Endothelial cell of umbilical vein (primary cell): Measurements from ENCODE around the gene MT1H. TPM values are rescaled to one million over a fixed set of nuclear protein-coding genes. Genes with fewer than 3 reads are reported as not detected.

Source experiments
- BruUV-seq: library from RNA; stranded (reverse); fragments of 400-500 nt; replicated peaks from 2 replicates; lab custom pipeline; 2021; lab: Mats Ljungman, UMichigan
- CTCF ChIA-PET: fragments of 300-600, 350-600 bp; sonication (Branson Sonifier 250); formaldehyde crosslinking; loops from one replicate; lab custom pipeline; 2021; ENCODE audit warnings: antibody characterized with exemption, inconsistent platforms; lab: Charles Lee
- POLR2A ChIA-PET: fragments of 300-600, 350-600 bp; sonication (Branson Sonifier 250); formaldehyde crosslinking; loops from one replicate; lab custom pipeline; 2021; ENCODE audit warnings: antibody characterized with exemption, inconsistent platforms; lab: Charles Lee
- DNase-seq: peaks from one replicate; pipeline ENCODE4 v3.0.0-alpha.2; 2011; ENCODE audit warnings: low read depth, low spot score
- FAIRE-seq: peaks from 2 replicates; lab custom pipeline; 2011; peaks lifted over from hg19 to GRCh38; lab: Jason Lieb, UNC
- H2AFZ ChIP-seq: 2 replicates; pipeline ENCODE4 v1.6.0; 2012; ENCODE audit warnings: low read depth, low read length, control low read depth, inconsistent platforms
- H3K27ac ChIP-seq: 2 replicates; pipeline ENCODE4 v1.5.1; 2011; ENCODE audit warnings: low read depth, mild to moderate bottlenecking, control low read depth, low read length, moderate library complexity; ENCODE audit not compliant: insufficient read depth
- H3K27me3 ChIP-seq, 2 experiments: 2 replicates each; pipeline versions ENCODE4 v1.6.0 to v1.6.1; 2011; ENCODE audit warnings: low read length in 2 of 2, mixed read lengths in 1 of 2; ENCODE audit not compliant: control insufficient read depth in 2 of 2, insufficient read depth in 2 of 2
- H3K36me3 ChIP-seq, 2 experiments: 2 replicates in 1 of 2; 3 replicates in 1 of 2; pipeline ENCODE4 v1.5.1; 2011; ENCODE audit warnings: low read length in 2 of 2, mild to moderate bottlenecking in 1 of 2, moderate library complexity in 1 of 2; ENCODE audit not compliant: control insufficient read depth in 2 of 2, insufficient read depth in 2 of 2; ENCODE audit errors: extremely low read depth in 1 of 2
- H3K4me1 ChIP-seq: 3 replicates; pipeline ENCODE4 v1.5.1; 2011; ENCODE audit warnings: mild to moderate bottlenecking, low read length; ENCODE audit not compliant: control insufficient read depth, insufficient read depth; ENCODE audit errors: extremely low read depth
- H3K4me2 ChIP-seq: 2 replicates; pipeline ENCODE4 v1.6.1; 2011; ENCODE audit warnings: low read length, control low read depth, mixed read lengths; ENCODE audit not compliant: insufficient read depth
- H3K4me3 ChIP-seq, 3 experiments: fragments of 200-600 bp in 1 of 3; sonication (generic), shearing (Covaris generic) in 1 of 3; replicated peaks in 1 of 3; 2 replicates each; pipeline ENCODE4 v1.5.1; 2011 to 2016; ENCODE audit warnings: control low read depth in 3 of 3, low read length in 3 of 3, mild to moderate bottlenecking in 2 of 3, inconsistent platforms in 1 of 3, low read depth in 1 of 3, moderate library complexity in 1 of 3; ENCODE audit not compliant: insufficient read depth in 1 of 3
- H3K79me2 ChIP-seq: 2 replicates; pipeline ENCODE4 v1.6.0; 2012; ENCODE audit warnings: low read length, inconsistent platforms; ENCODE audit not compliant: control insufficient read depth, insufficient read depth
- H3K9ac ChIP-seq: replicated peaks from 2 replicates; pipeline ENCODE3; 2011; ENCODE audit warnings: low read length, control low read depth; ENCODE audit not compliant: insufficient read depth; ENCODE audit errors: extremely low read depth
- H3K9me1 ChIP-seq: replicated peaks from 3 replicates; pipeline ENCODE4 v1.6.0; 2011; ENCODE audit warnings: mild to moderate bottlenecking, low read length; ENCODE audit not compliant: control insufficient read depth, insufficient read depth; ENCODE audit errors: extremely low read depth
- H3K9me3 ChIP-seq: replicated peaks from 2 replicates; pipeline ENCODE4 v1.5.1; 2012; ENCODE audit warnings: low read length, inconsistent platforms; ENCODE audit not compliant: control insufficient read depth, insufficient read depth
- H4K20me1 ChIP-seq: replicated peaks from 2 replicates; pipeline ENCODE3; 2011; ENCODE audit warnings: mild to moderate bottlenecking, low read length; ENCODE audit not compliant: control insufficient read depth, insufficient read depth; ENCODE audit errors: extremely low read depth
- EZH2 ChIP-seq: IDR thresholded peaks from 2 replicates; pipeline ENCODE4 v1.6.1; 2012; ENCODE audit warnings: borderline replicate concordance, low read depth, mild to moderate bottlenecking, moderate library complexity, low read length, inconsistent platforms; ENCODE audit not compliant: severe bottlenecking
- FOS ChIP-seq: IDR thresholded peaks from 2 replicates; pipeline ENCODE4 v1.6.1; 2011; ENCODE audit warnings: mild to moderate bottlenecking, low read length, moderate library complexity, borderline replicate concordance; ENCODE audit not compliant: insufficient read depth
- GATA2 ChIP-seq: IDR thresholded peaks from 2 replicates; pipeline ENCODE4 v1.7.0; 2011; ENCODE audit warnings: low read depth, mild to moderate bottlenecking, moderate library complexity, mixed read lengths, low read length; ENCODE audit not compliant: insufficient read length, insufficient read depth
- MYC ChIP-seq: IDR thresholded peaks from one replicate; pipeline ENCODE4 v1.6.1; 2011; ENCODE audit warnings: mild to moderate bottlenecking, low read depth, low read length
- POLR2A ChIP-seq: IDR thresholded peaks from 2 replicates; pipeline ENCODE4 v1.6.1; 2012; ENCODE audit warnings: low read depth, mild to moderate bottlenecking, control low read depth, low read length
- dilution Hi-C: fragments of 300-500 bp; cut with MboI; formaldehyde crosslinking; loops from one replicate; pipeline ENCODE4 v1.15.0; 2019; ENCODE audit warnings: low sequenced_read_pairs; ENCODE audit not compliant: extremely low pct_ligation_motif_present
- intact Hi-C: fragments of 100-400 bp; cut with micrococcal nuclease; formaldehyde crosslinking; loops from one replicate; pipeline ENCODE4 v1.10.0; 2022
- polyA plus RNA-seq, 4 experiments: library from polyadenylated mRNA; depleted of rRNA in 3 of 4; stranded (reverse) in 3 of 4; unstranded in 1 of 4; fragments of >200 nt; gene quantifications; 2 replicates each; pipeline versions ENCODE4 v1.2.1 to v1.2.3, GENCODE V29; 2011 to 2012; ENCODE audit warnings: missing spikeins in 1 of 4
- total RNA-seq: library from RNA; stranded (reverse); gene quantifications from 2 replicates; pipeline ENCODE4 v1.2.3, GENCODE V29; 2021
- TF ChIP-seq, protein P1 (sequence below): IDR thresholded peaks from 2 replicates; pipeline ENCODE4 v1.6.1; 2011; ENCODE audit not compliant: insufficient read depth, insufficient read length

Gene MT1H
- total and polyA plus RNA-seq, 2 donors (not counting 3 experiments of a cell fraction or from before 2014, with no cell fraction given): not detected

DNA sequence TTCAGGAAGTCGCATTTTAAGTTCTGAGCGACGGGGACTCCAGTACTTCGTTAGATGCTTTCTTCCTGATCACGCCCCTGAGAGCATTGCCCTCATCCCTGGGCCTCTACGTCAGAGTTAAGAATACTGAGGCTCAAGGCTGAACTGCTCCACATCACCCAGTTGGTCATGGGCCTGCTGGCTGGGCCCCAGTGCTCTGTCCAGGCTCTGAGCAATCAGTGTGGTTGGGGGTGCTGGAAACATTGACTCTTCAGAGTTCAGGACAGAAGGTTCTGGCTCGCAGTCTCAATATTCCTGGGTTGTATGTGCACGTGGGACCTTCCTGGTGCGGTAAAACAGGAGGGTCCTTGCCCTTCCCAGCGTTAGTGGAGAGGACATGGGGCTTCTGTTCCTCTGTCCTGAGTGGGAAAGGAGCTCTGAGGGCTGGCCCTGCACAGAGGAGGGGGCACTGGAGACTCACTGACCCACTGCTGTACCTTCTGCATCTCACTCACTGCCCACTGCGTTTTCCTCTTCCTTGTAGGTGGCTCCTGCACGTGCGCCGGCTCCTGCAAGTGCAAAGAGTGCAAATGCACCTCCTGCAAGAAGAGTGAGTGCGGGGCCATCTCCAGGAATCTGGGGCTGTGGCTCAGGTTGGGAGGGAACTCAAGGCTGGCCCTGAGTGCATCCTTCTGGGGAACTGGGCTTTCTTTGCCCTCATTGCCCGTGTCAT lies 43.5 kb upstream of the MT1H start:
- DNase-seq (no peak), FAIRE-seq (no peak)
- H3K9ac ChIP-seq: peak overlapping the region; percentile 68
- no peaks in the 10 kb centered on the region for H3K9me1 ChIP-seq
- peaks cover 12% of the 10 kb centered on the region for H3K4me1 ChIP-seq
- peak overlapping the region; percentile 75 for H3K4me2 ChIP-seq
- TF ChIP-seq EZH2: no peak
- TF ChIP-seq GATA2: no peak
- TF ChIP-seq POLR2A: no peak
- no peak for TF ChIP-seq MYC
- TF ChIP-seq FOS: no peak
- TF ChIP-seq, protein P1, sequence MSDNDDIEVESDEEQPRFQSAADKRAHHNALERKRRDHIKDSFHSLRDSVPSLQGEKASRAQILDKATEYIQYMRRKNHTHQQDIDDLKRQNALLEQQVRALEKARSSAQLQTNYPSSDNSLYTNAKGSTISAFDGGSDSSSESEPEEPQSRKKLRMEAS: no peak
- no peaks in the 10 kb centered on the region for H3K9me3 ChIP-seq
- peak overlapping the region; percentile 61 for H3K27ac ChIP-seq
- H2AFZ ChIP-seq: peak overlapping the region; percentile 90
- H3K27me3 ChIP-seq: no peaks in the 10 kb centered on the region
- H3K36me3 ChIP-seq: no peaks in the 10 kb centered on the region
- POLR2A ChIA-PET: interaction anchor here (0.6 to 3.3 kb wide), 11 partner anchors 8 to 163 kb away, joined by 3 to 51 read pairs (median 4); partner anchors contain the start of gene MT2A
- CTCF ChIA-PET: interaction anchor here (0.9 to 2.5 kb wide), 11 partner anchors 8 to 75 kb away, joined by 3 to 11 read pairs (median 4); partner anchors contain the start of gene MT2A
- intact Hi-C loops: loop anchor here (1.0 kb wide), 2 partner anchors 8 to 19 kb away; no protein-coding TSS in a partner anchor
- no peaks in the 10 kb centered on the region for H4K20me1 ChIP-seq
- TSS peak; percentile 94 for BruUV-seq
- H3K79me2 ChIP-seq: peaks cover 12% of the 10 kb centered on the region
- dilution Hi-C loops: no loop called here
- H3K4me3 ChIP-seq: peak overlapping the region; percentile 21 to 74 (median 64)
